Right ventricle myocardium inferior (tissue), 1 donor: Measurements from ENCODE around the gene TAPBP. TPM values are rescaled to one million over a fixed set of nuclear protein-coding genes. Genes with fewer than 3 reads are reported as not detected.
"Not testable (repeated sequence)": the region's sequence is repeated elsewhere in the genome, so short reads cannot be mapped to it uniquely, and the experiment has no call there.

ENCODE experiments used
- ATAC-seq: fragments of 200-7000 bp; cut with Tn5 transposase; one replicate; pipeline ENCODE4 v1.9.1; 2020; ENCODE audit warnings: mild to moderate bottlenecking, moderate library complexity
- DNase-seq: peaks from one replicate; pipeline ENCODE4 v3.0.0; 2021; ENCODE audit errors: missing footprints
- intact Hi-C: fragments of 100-400 bp; cut with DNase I; formaldehyde crosslinking; loops from one replicate; pipeline ENCODE4 v1.11.0; 2022
- total RNA-seq: library from RNA; stranded (reverse); fragmentation: NEBNext Ultra II Directional; extraction: Animal tissue kit (Norgen Biotek cat#: 25700); gene quantifications from one replicate; pipeline ENCODE4 v1.2.1, GENCODE V29; 2021
- donor health status: DM: no; HTN: yes; CAD: no; lungs with severe emphysema.

The TAPBP gene
- total RNA-seq, 1 donor from 2014 or later = 82.3 TPM

GRCh38 chr6:33286946-33287914 lies 26.6 kb downstream of the TAPBP start:
- intact Hi-C loops = loop anchor here (10.0 kb wide), 1 partner anchor 128 kb away; the partner anchor contains the start of genes CUTA and PHF1
- ATAC-seq = no peak
- no peak for DNase-seq

- not testable (repeated sequence) for DNase-seq, ATAC-seq
- intact Hi-C loops = loop anchor here (10.0 kb wide), 1 partner anchor 130 kb away; the partner anchor contains the start of genes CUTA and PHF1
Observed at GRCh38 chr6:33285214-33285613, 28.7 kb downstream of the TAPBP start.

GRCh38 chr6:33280539-33280938 lies 33.3 kb downstream of the TAPBP start:
- intact Hi-C loops = loop anchor here (10.0 kb wide), 1 partner anchor 134 kb away; the partner anchor contains the start of genes CUTA and PHF1
- no peak for ATAC-seq
- DNase-seq = peak; percentile 56

DNA sequence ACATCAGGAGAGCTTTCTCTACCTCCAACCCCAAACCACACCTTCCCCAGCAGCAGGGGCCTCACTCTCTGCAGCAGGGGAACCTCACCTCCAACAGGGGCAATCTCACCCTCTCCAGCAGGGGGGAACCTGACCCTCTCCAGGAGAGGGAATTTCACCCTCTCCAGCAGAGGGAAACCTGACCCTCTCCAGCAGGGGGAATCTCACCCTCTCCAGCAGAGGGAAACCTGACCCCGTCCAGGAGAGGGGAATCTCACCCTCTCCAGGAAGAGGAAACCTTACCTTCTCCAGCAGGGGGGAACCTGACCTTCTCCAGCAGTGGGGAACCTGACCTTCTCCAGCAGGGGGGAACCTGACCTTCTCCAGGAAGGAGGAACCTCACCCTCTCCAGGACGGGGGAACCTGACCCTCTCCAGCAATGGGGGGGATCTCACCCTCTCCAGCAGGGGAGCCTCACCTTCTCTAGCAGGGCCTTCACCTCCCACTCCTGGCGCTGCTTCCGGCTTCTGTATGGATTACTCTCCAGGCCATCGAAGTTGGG lies 33.8 kb downstream of the TAPBP start:
- intact Hi-C loops = loop anchor here (10.0 kb wide), 1 partner anchor 135 kb away; the partner anchor contains the start of genes CUTA and PHF1
- ATAC-seq (no peak), DNase-seq (no peak)

DNA sequence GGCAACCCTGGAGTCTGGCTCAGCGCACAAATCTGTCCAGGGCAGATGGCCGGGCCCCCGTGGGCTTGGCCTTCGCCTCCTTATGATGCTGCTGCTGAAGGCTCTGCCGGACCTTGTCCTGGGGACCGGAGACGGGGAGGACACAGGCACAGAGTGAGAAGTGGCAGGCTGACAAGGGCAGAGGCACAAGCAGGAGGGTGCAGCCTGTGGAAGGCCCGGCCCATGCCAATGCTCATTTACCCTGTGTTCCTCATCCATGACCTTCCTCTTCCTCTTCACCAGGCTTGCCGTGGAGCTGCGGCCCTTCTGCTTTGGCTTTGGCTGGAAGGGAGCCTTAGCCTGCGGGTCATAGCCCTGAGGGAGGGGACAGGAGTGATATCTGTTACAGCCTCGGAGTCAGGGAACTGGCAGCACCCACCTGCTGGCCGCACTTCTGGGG lies 34.6 kb downstream of the TAPBP start:
- intact Hi-C loops = no loop called here
- DNase-seq (no peak), ATAC-seq (no peak)

- DNase-seq (no peak), ATAC-seq (no peak)
- intact Hi-C loops = no loop called here
Observed at GRCh38 chr6:33278810-33279209, 35.1 kb downstream of the TAPBP start.

DNA sequence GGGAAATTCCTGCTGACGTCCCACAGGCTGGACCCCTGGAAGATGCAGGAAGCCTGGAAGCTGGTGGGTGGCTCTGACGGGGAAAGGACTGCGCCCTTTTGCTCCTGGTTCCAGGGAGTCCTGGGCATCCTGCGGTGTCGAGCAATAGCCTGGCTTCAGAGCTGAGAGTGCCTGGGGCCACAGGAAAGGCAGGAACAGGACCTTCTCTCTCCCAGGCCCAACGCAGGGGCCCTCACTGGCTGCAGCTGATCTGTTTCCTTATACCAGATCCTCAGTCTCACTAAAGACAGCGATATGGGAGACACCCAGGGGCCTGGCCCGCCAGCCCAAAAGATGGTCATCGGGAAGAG lies 35.5 kb downstream of the TAPBP start:
- no peak for DNase-seq
- no peak for ATAC-seq
- intact Hi-C loops = no loop called here

GRCh38 chr6:33277663-33278391 lies 36.1 kb downstream of the TAPBP start:
- no peak for ATAC-seq
- intact Hi-C loops = no loop called here
- peak; percentile 56 for DNase-seq

- intact Hi-C loops = no loop called here
- peak; percentile 69 for ATAC-seq
Observed at GRCh38 chr6:33276864-33277662, 36.8 kb downstream of the TAPBP start, which contains the start of gene B3GALT4. B3GALT4 (plus strand) TSS chr6:33277123; CDS start chr6:33277420, 297 bp downstream.

GRCh38 chr6:33276581-33276863 lies 37.4 kb downstream of the TAPBP start:
- intact Hi-C loops = no loop called here
- ATAC-seq (no peak), DNase-seq (peak; percentile 18)

More at GRCh38 chr6:33276864-33277662, 36.8 kb downstream of the TAPBP start, which contains the start of gene B3GALT4:
- DNase-seq = peak; percentile 91

DNA sequence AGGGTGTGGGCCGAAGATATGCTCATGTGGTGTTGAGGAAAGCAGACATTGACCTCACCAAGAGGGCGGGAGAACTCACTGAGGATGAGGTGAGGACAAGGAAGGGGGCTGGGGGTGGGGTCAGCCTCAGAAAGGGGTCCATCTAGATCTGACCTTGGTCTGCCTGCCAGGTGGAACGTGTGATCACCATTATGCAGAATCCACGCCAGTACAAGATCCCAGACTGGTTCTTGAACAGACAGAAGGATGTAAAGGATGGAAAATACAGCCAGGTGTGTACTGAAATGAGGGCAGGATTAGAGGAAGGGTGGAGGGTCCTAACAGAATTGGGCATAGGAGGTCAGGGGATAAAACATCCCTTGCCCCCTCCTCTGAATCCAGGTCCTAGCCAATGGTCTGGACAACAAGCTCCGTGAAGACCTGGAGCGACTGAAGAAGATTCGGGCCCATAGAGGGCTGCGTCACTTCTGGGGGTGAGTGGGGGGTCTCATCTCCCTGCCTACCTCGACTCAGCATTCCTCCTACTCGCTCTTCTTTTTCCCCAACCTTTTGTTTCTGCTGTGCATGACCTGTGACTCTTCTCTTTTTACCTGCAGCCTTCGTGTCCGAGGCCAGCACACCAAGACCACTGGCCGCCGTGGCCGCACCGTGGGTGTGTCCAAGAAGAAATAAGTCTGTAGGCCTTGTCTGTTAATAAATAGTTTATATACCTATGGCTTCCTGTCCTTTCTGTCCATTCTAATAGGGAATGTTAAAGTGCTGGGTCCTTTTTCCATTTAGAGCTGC lies 37.9 kb downstream of the TAPBP start:
- ATAC-seq, DNase-seq, intact Hi-C loops: not testable (repeated sequence)

- no peak for ATAC-seq
- DNase-seq = no peak
- intact Hi-C loops = loop anchor here (2.0 kb wide), 1 partner anchor 43 kb away; the partner anchor contains the start of gene ZBTB22
Observed at GRCh38 chr6:33273924-33274902, 39.7 kb downstream of the TAPBP start.

DNA sequence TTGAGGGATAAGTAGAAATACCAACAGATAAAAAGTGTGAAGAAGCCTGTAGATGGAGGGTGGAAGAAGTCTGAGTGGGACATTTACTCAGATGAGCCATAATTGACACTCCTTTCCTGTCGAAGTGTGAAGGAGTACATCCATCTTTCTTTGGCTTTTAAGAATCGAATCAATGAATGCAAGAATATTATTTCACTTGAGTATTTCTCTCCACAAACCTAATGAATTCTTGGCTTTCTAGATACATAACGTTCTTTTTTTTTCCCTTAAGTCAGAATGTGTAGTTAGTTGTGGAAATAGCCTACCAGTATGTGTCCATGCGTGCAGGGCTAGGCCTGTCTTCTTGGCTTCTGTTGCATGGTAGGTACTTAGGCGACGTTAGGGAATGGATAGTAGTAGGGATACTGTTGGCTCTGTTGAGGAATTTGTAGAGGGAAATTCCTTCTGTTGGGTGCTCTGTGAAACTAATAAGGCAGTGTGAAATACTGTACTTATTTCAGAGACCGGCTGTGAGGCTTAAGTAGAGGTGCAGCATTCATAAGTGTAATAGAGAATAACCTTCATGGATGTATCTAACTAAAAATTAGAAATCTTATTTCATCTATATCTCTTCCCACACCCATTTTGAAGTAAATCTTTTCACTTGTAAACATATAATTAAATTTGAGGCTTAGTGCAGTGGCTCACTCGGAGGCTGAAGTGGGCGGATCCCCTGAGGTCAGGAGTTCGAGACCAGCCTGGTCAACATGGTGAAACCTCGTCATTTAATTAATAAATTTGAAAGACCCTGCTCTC lies 40.6 kb downstream of the TAPBP start:
- DNase-seq (no peak), ATAC-seq (no peak)
- intact Hi-C loops = loop anchor here (2.0 kb wide), 1 partner anchor 43 kb away; the partner anchor contains the start of gene ZBTB22

DNA sequence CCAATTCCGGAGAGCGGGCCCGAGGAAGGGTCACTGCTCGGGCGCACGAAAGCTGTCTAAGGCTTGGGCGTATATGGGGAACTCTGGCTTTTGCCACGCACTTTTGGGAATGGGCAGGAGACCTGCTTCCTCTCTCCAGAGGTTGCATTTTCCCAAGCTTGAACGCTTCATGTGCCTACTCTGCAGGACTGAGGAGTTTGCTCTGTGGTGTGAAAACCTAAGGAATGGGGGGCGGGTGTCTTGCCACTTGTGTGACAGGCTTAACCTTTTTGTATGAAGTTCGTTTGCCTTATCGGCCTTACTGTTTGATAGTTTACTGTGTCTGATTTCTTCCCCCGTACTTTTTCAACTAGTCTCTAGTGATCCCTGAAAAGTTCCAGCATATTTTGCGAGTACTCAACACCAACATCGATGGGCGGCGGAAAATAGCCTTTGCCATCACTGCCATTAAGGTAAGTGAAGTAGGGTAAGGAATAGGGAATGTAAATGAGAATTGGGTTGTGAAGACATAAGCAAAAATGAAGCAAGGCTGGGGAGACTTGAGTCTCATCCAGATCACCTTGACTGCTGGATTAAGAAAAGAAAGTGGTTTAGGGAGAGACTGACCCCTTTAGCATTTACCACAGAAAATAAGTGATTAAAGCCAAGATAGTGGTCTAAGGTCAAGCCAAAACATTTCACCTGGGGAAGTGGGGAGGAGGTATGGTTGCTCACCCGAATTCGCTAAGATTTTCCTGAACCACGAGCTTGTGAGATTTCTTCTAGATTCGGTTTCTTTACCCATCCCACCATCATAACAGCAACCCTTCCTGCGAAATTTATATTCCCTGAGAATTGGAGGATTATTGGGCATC lies 41.4 kb downstream of the TAPBP start:
- intact Hi-C loops = loop anchor here (2.0 kb wide), 1 partner anchor 44 kb away; the partner anchor contains the start of gene ZBTB22
- ATAC-seq (peak; percentile 6), DNase-seq (no peak)
